Body of pancreas (tissue), 4 donors: ENCODE data around the gene RETREG1.

Experiments
- POLR2A ChIP-seq, 3 donors: fragments of 450-650 bp; IDR thresholded peaks; one replicate each; pipeline ENCODE4 v1.6.1; 2016; ENCODE audit warnings: antibody characterized with exemption in 3 of 3, mild to moderate bottlenecking in 2 of 3
- TF ChIP-seq, protein P1 (sequence below), 7 experiments: fragments of 450-650 bp in 4 of 7; fragments of 200-600 bp in 3 of 7; sonication (generic) in 3 of 7; IDR thresholded peaks; one replicate each; pipeline ENCODE4 v1.5.1; 2016 to 2019; ENCODE audit warnings: antibody characterized with exemption in 7 of 7

DNA sequence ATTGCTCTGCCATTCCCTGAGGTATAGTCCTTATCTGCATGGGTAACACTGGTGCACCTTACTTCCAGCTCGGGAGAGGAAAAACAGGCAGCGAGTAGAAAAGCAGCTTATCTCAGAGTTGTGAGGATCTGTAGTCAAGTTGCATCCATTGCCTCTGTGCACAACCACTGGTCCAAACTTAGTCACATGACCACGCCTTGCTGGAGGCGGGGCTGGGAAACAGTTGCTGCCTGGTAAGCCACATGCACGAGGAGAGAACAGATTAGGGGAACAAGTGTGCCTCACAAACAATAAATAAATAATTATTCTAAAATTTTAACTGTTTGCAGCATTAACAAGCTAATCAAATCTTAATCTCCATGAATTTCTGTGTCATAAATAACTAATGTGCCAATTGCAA lies 169.8 kb downstream of the RETREG1 start:
- TF ChIP-seq POLR2A (IDR thresholded peaks at IDR 0.05) = no peak
- TF ChIP-seq, protein P1, sequence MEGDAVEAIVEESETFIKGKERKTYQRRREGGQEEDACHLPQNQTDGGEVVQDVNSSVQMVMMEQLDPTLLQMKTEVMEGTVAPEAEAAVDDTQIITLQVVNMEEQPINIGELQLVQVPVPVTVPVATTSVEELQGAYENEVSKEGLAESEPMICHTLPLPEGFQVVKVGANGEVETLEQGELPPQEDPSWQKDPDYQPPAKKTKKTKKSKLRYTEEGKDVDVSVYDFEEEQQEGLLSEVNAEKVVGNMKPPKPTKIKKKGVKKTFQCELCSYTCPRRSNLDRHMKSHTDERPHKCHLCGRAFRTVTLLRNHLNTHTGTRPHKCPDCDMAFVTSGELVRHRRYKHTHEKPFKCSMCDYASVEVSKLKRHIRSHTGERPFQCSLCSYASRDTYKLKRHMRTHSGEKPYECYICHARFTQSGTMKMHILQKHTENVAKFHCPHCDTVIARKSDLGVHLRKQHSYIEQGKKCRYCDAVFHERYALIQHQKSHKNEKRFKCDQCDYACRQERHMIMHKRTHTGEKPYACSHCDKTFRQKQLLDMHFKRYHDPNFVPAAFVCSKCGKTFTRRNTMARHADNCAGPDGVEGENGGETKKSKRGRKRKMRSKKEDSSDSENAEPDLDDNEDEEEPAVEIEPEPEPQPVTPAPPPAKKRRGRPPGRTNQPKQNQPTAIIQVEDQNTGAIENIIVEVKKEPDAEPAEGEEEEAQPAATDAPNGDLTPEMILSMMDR (IDR thresholded peaks at IDR 0.05) = no peak
